Measurements from ENCODE around the gene IDH3G. TPM values are rescaled to one million over a fixed set of nuclear protein-coding genes. Genes with fewer than 3 reads are reported as not detected.

Gene IDH3G
- total and polyA plus RNA-seq, 9 donors, result 30.6 to 62.4 (median 53.9) TPM

GRCh38 chrX:153780678-153781427 is 13.3 kb downstream of the IDH3G start, which contains the start of gene SRPK3:
TSS of gene SRPK3 (plus strand) at chrX:153781041. CDS start at chrX:153781087, 46 bp downstream.
- WGBS (ENCODE audit: insufficient coverage), result 48% methylated on average over 48 of the region's 52 CpGs
- Histone ChIP-seq H3K4me1 (ENCODE audit: control insufficient read depth, insufficient read depth, low read length) (peaks cover 43% of the 10 kb centered on the region), H3K27ac (ENCODE audit: low read length) (peak within 1 kb of the TSS; percentile 73), H3K4me3 (ENCODE audit: low read length) (peak within 1 kb of the TSS; percentile 47), H3K36me3 (ENCODE audit: control insufficient read depth, insufficient read depth, low read length) (peaks cover 15% of the 10 kb centered on the region), H3K9me3 (replicated peaks; ENCODE audit: control insufficient read depth, low read depth, low read length) (no peaks in the 10 kb centered on the region), H3K27me3 (ENCODE audit: control insufficient read depth, insufficient read depth, low read length) (peaks cover 6% of the 10 kb centered on the region)
- DNase-seq, result peak; percentile 68

GRCh38 chrX:153779891-153780677 is 14.1 kb downstream of the IDH3G start:
- peaks cover 6% of the 10 kb centered on the region for H3K27me3 ChIP-seq (ENCODE audit: control insufficient read depth, insufficient read depth, low read length)
- no peaks in the 10 kb centered on the region for H3K9me3 ChIP-seq (replicated peaks; ENCODE audit: control insufficient read depth, low read depth, low read length)
- H3K27ac ChIP-seq (ENCODE audit: low read length), result peak overlapping the region; percentile 67
- 63% methylated on average over 17 of the region's 18 CpGs for WGBS (ENCODE audit: insufficient coverage)
- H3K4me1 ChIP-seq (ENCODE audit: control insufficient read depth, insufficient read depth, low read length), result peaks cover 40% of the 10 kb centered on the region
- peaks cover 7% of the 10 kb centered on the region for H3K36me3 ChIP-seq (ENCODE audit: control insufficient read depth, insufficient read depth, low read length)
- H3K4me3 ChIP-seq (ENCODE audit: low read length), result no peak overlapping the region
- DNase-seq, result no peak

- Histone ChIP-seq H3K27me3 (ENCODE audit: control insufficient read depth, insufficient read depth, low read length) (peaks cover 6% of the 10 kb centered on the region), H3K36me3 (ENCODE audit: control insufficient read depth, insufficient read depth, low read length) (peaks cover 4% of the 10 kb centered on the region), H3K4me1 (ENCODE audit: control insufficient read depth, insufficient read depth, low read length) (peaks cover 36% of the 10 kb centered on the region), H3K9me3 (replicated peaks; ENCODE audit: control insufficient read depth, low read depth, low read length) (no peaks in the 10 kb centered on the region), H3K27ac (ENCODE audit: low read length) (no peak overlapping the region), H3K4me3 (ENCODE audit: low read length) (no peak overlapping the region)
- no peak for DNase-seq
- WGBS (ENCODE audit: insufficient coverage), result 78% methylated on average over 16 of the region's 16 CpGs
Measured at GRCh38 chrX:153778684-153779101, 15.5 kb downstream of the IDH3G start.

GRCh38 chrX:153778181-153778580 is 16.0 kb downstream of the IDH3G start:
- WGBS (ENCODE audit: insufficient coverage), result 73% methylated on average over 15 of the region's 17 CpGs
- Histone ChIP-seq H3K36me3 (ENCODE audit: control insufficient read depth, insufficient read depth, low read length) (peaks cover under 1% of the 10 kb centered on the region), H3K27me3 (ENCODE audit: control insufficient read depth, insufficient read depth, low read length) (peaks cover 6% of the 10 kb centered on the region), H3K4me3 (ENCODE audit: low read length) (no peak overlapping the region), H3K27ac (ENCODE audit: low read length) (no peak overlapping the region), H3K9me3 (replicated peaks; ENCODE audit: control insufficient read depth, low read depth, low read length) (no peaks in the 10 kb centered on the region), H3K4me1 (ENCODE audit: control insufficient read depth, insufficient read depth, low read length) (peaks cover 34% of the 10 kb centered on the region)
- DNase-seq, result no peak

GRCh38 chrX:153777261-153778090 is 16.7 kb downstream of the IDH3G start:
- H3K9me3 ChIP-seq (replicated peaks; ENCODE audit: control insufficient read depth, low read depth, low read length), result no peaks in the 10 kb centered on the region
- 86% methylated on average over 27 of the region's 34 CpGs for WGBS (ENCODE audit: insufficient coverage)
- no peak for DNase-seq

GRCh38 chrX:153776611-153777045 is 17.5 kb downstream of the IDH3G start:
- peaks cover 20% of the 10 kb centered on the region for H3K4me1 ChIP-seq (ENCODE audit: control insufficient read depth, insufficient read depth, low read length)
- peaks cover 6% of the 10 kb centered on the region for H3K27me3 ChIP-seq (ENCODE audit: control insufficient read depth, insufficient read depth, low read length)
- no peak overlapping the region for H3K4me3 ChIP-seq (ENCODE audit: low read length)
- 89% methylated on average over 9 of the region's 22 CpGs for WGBS (ENCODE audit: insufficient coverage)
- no peaks in the 10 kb centered on the region for H3K9me3 ChIP-seq (replicated peaks; ENCODE audit: control insufficient read depth, low read depth, low read length)
- no peak overlapping the region for H3K27ac ChIP-seq (ENCODE audit: low read length)
- DNase-seq, result no peak
- no peaks in the 10 kb centered on the region for H3K36me3 ChIP-seq (ENCODE audit: control insufficient read depth, insufficient read depth, low read length)

More at GRCh38 chrX:153777261-153778090, 16.7 kb downstream of the IDH3G start:
- Histone ChIP-seq H3K36me3 (ENCODE audit: control insufficient read depth, insufficient read depth, low read length) (no peaks in the 10 kb centered on the region), H3K27ac (ENCODE audit: low read length) (no peak overlapping the region), H3K4me1 (ENCODE audit: control insufficient read depth, insufficient read depth, low read length) (peaks cover 27% of the 10 kb centered on the region), H3K27me3 (ENCODE audit: control insufficient read depth, insufficient read depth, low read length) (peaks cover 6% of the 10 kb centered on the region), H3K4me3 (ENCODE audit: low read length) (no peak overlapping the region)

GRCh38 chrX:153776120-153776599 is 18.0 kb downstream of the IDH3G start:
- WGBS (ENCODE audit: insufficient coverage), result 100% methylated on average over 5 of the region's 20 CpGs
- peaks cover 15% of the 10 kb centered on the region for H3K4me1 ChIP-seq (ENCODE audit: control insufficient read depth, insufficient read depth, low read length)
- H3K27me3 ChIP-seq (ENCODE audit: control insufficient read depth, insufficient read depth, low read length), result peaks cover 6% of the 10 kb centered on the region
- DNase-seq, result no peak
- H3K36me3 ChIP-seq (ENCODE audit: control insufficient read depth, insufficient read depth, low read length), result no peaks in the 10 kb centered on the region
- no peaks in the 10 kb centered on the region for H3K9me3 ChIP-seq (replicated peaks; ENCODE audit: control insufficient read depth, low read depth, low read length)
- no peak overlapping the region for H3K27ac ChIP-seq (ENCODE audit: low read length)
- H3K4me3 ChIP-seq (ENCODE audit: low read length), result no peak overlapping the region

GRCh38 chrX:153775293-153776119 is 18.7 kb downstream of the IDH3G start:
- no peak for DNase-seq

More at GRCh38 chrX:153775293-153776119, 18.7 kb downstream of the IDH3G start:
- H3K9me3 ChIP-seq (replicated peaks; ENCODE audit: control insufficient read depth, low read depth, low read length), result no peaks in the 10 kb centered on the region
- peaks cover 6% of the 10 kb centered on the region for H3K27me3 ChIP-seq (ENCODE audit: control insufficient read depth, insufficient read depth, low read length)
- peaks cover 11% of the 10 kb centered on the region for H3K4me1 ChIP-seq (ENCODE audit: control insufficient read depth, insufficient read depth, low read length)
- H3K36me3 ChIP-seq (ENCODE audit: control insufficient read depth, insufficient read depth, low read length), result no peaks in the 10 kb centered on the region
- WGBS (ENCODE audit: insufficient coverage), result 91% methylated on average over 41 of the region's 42 CpGs
- H3K27ac ChIP-seq (ENCODE audit: low read length), result no peak overlapping the region
- no peak overlapping the region for H3K4me3 ChIP-seq (ENCODE audit: low read length)
